ENCODE measurements around the gene COX20.
A peak's percentile ranks its signal among the peaks of the same experiment; 100 is the strongest.

COX20 gene

DNA sequence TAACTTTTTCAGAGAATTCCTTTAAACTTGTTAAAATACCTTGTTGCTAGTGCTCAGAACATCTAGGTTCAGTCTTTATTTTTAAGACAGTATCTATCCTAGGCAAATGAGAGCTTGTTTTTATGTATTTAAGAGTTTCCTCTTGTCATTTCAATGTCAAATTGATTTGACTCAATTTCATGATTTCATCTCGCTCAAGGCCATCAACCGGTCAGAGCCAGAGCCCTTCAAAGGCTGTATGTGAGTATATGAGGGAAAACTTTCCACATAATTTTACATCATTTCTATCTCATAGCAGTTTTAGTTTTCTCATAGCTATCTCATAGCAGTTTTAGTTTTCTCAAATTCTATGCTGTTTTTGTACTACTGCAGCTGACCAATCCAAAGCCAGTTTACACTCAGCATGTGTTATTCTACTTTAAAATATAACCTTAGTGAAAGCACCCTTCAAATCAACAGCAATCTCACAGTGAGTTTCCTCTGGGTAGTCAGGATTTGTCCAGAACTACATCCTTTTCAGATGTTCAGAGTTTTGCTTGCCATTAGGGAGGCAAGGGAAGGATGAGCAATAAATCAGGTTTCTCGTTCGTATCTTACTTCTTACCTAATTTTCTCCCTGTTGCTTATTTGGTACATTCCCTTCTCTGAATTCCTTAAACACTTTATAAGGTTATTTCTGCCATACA, 16.2 kb downstream of the COX20 start:
- DNase-seq (ENCODE audit: low spot score): no peak

DNA sequence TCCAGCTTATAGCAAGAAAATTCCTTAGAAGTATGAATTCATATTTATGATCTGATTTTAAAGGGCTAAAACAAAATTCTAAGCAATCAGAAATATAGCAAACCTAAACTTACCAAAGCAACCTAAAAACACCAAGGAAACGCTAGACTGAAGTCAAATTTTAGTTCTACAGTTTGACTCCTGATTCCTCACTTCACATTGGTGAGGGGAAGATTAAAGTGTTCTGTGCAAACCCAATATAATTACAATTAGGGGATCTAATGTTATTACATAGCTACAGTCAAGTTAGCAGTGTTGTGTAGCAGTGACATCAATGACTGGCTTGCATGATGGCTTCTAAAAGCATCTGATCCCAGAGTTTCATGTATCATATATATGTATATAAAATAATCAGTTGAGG, 17.2 kb downstream of the COX20 start:
- DNase-seq (ENCODE audit: low spot score): no peak

DNA sequence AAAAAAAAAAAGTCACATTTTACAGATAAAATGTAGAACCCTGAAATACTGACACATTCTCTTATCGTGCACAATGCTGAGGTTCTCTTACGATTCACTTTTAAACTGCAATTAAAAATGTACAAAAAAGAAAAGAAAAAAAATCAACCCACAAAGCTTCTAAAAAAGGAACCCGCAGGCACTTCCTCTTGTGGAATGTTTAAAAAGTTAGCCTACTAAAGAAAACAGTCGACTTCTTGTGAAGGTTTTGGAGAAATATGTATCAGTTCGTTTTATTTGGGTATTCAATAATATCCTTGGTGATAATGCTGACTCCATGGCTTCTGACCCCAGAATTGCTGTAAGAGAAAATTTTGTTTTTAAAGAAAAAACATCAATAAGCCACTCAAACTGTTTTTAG, 18.7 kb downstream of the COX20 start:
- DNase-seq (ENCODE audit: low spot score): no peak

DNA sequence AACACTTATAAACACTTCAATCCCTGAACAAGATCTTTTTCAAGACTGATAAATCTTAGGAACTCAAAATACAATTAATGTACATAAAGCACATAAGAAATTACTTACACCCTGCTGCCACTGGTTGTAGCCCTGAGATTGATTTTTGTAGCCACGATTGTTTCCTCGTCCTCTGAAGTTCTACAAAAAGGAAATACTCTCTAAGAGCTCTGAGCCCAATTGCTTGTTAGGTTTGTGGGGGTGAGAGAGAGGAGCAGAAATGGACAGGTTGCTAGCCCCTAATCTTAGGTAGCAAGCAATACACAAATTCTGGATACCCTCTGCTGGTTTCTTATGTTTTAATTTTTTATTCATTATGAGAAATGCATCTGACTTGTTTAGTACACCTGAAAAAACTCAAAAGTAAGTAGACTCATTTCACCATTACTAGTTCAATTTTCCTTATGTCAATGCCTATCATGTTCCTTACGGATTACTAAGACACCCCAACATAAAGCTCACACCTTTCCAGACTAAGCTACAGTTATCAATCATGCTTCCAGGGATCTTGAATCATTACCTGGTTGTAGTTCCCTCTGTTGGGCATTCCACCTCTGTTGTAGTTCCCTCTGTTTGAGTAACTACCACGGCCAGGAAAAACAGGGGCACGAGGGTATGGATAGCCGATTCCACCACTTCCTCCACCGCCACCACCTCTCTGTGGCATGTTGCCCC, 19.6 kb downstream of the COX20 start:
- no peak for DNase-seq (ENCODE audit: low spot score)

DNA sequence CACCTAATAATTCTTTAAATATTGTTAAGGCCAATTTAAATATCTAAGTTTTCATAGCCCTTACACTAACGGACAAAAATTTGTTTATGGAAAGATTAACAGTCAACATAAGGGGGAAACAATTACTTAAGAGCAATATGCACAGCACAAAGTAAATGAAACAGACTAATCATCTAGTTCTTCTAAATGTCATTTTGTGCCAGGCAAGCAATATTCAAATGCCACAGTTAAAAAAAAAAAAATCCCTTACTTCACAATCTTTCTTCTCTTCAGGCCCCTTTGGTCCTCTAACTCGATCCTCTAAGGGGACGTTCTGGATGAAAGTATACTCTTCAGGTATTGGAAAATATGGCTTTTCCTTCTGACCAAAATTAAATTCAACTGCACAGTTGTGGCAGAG, 22.3 kb downstream of the COX20 start:
- no peak for DNase-seq (ENCODE audit: low spot score)

DNA sequence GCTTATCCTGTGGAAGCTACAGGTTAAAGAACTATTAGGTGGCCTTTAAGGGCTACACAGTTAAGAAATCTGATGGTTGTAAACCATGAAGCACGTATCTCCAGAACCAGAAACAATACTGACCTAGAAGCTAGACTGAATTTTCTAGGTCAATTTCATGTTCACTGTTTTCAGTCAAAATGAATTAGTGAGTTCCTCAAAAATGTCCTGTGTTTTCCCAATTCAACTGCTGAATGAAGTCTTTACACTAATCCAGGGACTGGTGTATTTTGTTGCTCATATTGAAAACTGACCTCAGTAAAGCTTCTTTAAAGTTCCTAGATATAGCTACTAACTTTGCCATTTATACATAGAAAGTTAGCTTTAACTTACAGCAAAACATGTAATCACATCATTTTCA, 22.9 kb downstream of the COX20 start:
- no peak for DNase-seq (ENCODE audit: low spot score)

DNA sequence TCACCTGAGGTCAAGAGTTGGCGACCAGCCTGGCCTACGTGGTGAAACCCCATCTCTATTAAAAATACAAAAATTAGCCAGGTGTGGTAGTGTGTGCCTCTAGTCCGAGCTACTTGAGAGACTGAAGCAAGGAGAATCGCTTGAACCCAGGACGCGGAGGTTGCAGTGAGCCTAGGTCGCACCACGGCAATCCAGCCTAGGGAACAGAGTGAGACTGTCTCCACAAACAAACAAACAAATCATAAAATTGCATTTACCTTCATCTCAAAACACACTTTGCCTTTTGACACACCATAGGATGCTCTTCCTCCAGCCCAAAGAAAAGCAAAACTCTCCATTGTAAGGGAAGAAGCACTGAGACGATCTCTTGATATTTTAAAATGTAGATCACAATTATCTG, 24.6 kb downstream of the COX20 start:
- DNase-seq (ENCODE audit: low spot score): no peak

DNA sequence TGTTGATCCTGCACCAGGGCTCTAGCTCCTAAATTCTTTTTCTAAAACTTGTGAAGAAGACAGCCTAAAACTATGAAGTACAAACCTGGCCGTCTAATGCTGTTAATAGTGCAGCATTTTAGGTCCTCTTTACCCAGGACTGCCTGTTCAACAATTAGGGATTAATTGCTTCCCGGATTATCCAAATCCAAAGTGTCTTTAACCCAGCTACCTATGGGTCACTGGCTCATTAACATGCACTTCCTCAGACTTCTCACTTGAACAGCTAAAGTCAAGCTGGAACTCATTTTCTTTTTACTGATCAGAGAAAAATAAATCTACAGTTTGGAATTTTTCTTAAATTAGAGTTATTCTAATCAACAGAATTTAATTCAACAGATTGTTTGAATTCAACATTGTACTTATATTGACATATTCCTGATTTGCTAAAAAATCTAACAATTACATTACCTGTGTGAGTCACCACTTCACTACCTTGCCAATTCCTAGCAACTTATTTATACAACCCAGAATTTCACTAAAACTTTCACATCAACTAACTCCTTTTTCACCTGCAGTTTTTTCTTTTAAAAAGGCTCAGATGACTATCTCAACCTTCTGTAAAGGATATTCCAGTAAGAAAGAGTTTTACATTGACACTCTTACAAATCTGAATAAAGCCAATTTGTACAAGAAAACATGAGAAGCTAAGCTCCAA, 25.6 kb downstream of the COX20 start:
- no peak for DNase-seq (ENCODE audit: low spot score)

- no peak for DNase-seq (ENCODE audit: low spot score)
Measured at GRCh38 chr1:244861683-244862082, 26.2 kb downstream of the COX20 start.

GRCh38 chr1:244862354-244862698, 26.9 kb downstream of the COX20 start:
- DNase-seq (ENCODE audit: low spot score): no peak

DNA sequence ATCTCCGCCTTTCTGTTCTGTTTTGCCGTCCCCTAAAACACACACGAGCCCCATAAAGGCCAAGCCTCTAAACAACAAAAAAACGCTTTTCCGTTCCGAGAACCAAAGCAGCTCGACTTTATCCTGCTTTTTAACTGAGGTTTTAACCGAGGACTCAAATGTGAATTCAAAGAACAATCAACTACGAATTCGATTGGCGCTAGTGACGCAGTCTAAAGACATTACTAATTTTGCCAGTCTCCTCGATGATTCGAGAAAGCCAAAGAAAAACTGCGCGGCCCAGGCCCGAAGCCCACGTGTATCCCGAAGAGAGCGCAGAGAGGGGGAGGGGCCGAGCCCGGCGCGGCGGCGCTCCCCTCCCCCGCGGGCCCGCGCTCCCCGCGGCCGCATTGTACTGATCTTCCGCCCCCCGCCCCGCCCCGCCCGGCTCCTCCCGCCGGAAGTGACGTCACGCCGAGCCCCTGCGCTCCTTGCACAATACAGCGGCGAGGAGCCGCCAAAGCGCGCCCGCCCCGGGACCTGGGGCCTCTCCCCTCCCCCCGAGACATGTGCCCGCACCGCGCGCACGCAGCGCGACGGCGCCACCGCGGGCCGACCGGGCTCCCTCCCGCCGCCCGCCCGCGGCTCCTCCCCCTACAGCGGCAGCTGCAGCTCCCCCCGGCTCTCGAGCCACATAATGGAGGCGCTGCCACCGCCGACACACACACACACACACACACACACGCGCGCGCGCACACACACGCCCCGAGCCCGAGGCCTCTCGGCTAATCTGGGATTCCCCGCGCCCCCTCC, 27.4 kb downstream of the COX20 start:
- DNase-seq (ENCODE audit: low spot score): peak; percentile 87

GRCh38 chr1:244863491-244864252, 28.2 kb downstream of the COX20 start:
- DNase-seq (ENCODE audit: low spot score): no peak

DNA sequence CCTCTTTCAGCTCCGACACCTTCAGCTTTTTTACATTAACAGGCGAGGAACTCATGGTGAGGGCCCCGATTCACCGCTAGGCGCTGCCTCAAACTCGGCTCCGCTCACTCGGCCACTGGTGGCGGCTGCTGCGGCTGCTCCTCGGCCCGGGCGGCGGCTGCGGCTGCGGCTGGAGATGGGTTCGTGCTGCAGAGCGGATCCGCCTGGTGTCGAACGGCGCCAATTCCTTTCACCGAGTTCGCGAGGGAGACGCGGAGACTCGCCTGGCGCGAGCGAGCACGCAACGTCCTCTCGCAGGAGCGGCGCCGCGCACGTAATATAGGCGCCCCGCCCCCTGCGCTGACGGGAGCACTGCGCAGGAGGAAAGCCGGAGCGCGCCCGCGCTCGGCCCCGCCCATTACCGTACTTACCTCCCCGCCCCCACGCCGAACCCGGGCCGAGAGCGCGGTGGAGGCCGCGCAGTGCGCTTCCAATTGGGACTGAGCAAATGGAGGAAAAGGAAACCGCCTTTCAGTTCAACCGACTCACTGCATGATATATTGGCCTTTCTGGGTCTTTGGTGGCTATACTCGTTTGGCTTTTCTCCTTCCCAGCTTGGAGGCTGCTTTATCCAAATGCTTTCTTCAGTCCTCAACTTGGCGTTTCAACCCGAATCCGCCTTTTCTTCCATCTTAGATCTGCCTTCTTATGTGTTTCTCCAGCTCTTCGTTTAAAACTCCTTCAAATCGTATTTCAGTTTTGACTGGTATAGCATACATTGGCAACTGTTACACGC, 29.0 kb downstream of the COX20 start, which contains the start of gene HNRNPU:
Gene HNRNPU, minus strand, starts transcription at position 291 of the 775 bp plus-strand sequence. Its CDS starts 236 bp downstream, at position 55.
- peak; percentile 94 for DNase-seq (ENCODE audit: low spot score)

DNA sequence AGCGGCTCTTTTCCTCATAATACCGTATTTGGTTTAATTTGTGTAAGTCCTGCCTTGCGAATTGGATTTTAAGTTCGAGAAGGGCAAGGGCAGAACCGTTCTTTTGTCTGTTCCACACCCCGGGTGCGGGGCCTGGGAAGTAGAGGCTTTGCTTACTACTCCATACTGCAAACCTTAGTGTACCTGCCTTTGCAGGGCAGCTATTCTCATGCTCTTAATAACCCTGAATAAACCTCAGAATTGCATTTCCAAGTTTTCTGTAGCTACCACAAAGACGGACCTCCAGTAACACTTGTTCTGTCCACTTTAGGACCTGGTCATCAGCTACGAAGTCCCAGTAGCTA, 29.5 kb downstream of the COX20 start:
- DNase-seq (ENCODE audit: low spot score): no peak

DNA sequence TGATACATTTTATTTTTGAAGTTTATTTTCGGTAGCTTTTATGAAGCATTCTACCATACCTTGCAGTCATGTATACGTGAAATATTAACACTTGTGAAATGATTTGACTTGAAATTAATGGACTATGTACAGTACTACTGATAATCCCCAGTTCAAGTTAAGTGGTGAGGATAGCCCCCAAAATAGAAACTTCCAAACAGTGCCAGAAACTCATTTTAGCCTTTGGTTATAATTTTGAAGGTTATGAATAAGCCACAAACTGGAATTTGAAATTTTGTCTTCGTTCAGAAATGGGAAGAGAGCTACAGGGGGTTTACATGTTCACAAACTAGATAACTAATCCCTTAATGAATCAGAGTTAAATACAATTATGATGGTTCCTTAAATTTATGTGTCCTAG, 30.4 kb downstream of the COX20 start:
- no peak for DNase-seq (ENCODE audit: low spot score)

DNA sequence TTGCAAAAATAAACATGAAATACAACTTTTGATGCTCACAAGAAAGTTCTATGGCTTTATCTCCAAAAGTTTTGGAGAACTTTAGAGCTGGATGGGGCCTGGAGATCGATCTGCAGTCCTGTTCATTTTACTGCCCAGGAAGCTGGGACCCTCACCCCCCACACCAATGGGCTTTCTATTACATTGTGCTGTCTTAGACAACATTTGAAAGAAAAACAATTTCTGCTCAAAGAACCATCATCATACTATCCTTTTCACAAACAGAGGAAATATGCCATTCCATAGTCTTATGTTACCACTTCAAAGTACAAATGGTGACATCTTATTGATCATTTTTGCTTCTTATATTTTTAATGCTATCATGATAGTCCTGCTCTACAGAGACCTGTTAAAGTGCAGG, 30.9 kb downstream of the COX20 start:
- no peak for DNase-seq (ENCODE audit: low spot score)

DNA sequence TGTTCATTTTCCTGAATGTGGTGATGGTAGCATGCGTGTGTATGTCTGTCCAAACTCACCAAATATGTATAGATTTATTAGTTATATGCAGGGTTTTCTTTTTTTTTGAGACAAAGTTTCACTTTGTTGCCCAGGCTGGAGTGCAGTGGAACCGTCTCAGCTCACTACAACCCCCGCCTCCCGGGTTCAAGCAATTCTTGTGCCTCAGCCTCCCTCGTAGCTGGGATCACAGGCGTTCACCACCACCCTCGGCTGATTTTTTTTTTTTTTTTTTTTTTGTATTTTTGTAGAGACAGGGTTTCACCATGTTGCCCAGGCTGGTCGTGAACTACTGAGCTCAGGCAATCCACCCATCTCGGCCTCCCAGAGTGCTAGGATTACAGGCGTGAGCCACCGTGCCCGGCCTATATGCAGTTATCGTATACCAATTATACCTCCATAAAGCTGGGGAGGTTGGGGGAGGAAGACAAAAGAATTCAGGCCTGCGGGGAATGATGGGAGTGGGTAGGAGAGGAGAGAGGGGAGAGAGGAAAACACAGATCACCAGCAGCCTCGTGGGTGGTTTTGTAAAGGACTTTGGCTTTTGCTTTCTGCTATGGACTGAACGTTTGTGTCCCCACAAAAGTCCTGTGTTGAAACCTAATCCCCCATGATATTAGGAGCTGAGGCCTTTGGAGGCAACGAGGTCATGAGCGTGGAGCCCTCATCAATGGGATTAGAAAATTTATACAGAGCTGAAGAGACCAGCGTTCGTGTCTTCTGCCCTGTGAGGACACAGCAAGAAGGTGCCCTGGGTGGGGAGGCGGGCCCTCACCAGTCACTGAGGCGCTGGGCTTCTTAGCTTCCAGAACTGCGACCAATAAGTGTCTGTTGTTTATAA, 33.3 kb downstream of the COX20 start:
- no peak for DNase-seq (ENCODE audit: low spot score)

- DNase-seq (ENCODE audit: low spot score): no peak
Measured at GRCh38 chr1:244869364-244869827, 33.9 kb downstream of the COX20 start.

- DNase-seq (ENCODE audit: low spot score): no peak
Measured at GRCh38 chr1:244869950-244870349, 34.5 kb downstream of the COX20 start.
